Neutrophil (primary cell): ENCODE measurements around the gene HELZ.

Experiments used
- H3K27ac ChIP-seq: fragments of 200-600 bp; sonication (generic); 2 replicates; pipeline ENCODE4 v1.5.1; 2016; ENCODE audit warnings: mild to moderate bottlenecking, moderate library complexity
- H3K27me3 ChIP-seq: fragments of 200-600 bp; sonication (generic); 2 replicates; pipeline ENCODE4 v1.6.0; 2016; ENCODE audit warnings: mild to moderate bottlenecking
- H3K36me3 ChIP-seq: fragments of 200-600 bp; sonication (generic); 2 replicates; pipeline ENCODE4 v1.5.1; 2017
- H3K4me1 ChIP-seq, 2 experiments: fragments of 200-600 bp in 1 of 2; sonication (generic) in 1 of 2; 1 replicate in 1 of 2; 2 replicates in 1 of 2; pipeline versions ENCODE4 v1.5.1 to v1.6.1; 2013 to 2016; ENCODE audit warnings: low read depth in 1 of 2, low read length in 1 of 2, mild to moderate bottlenecking in 1 of 2, moderate library complexity in 1 of 2; ENCODE audit not compliant: control insufficient read depth in 1 of 2, insufficient read depth in 1 of 2
- H3K4me3 ChIP-seq, 2 experiments: fragments of 200-600 bp in 1 of 2; sonication (generic) in 1 of 2; 1 replicate in 1 of 2; 2 replicates in 1 of 2; pipeline ENCODE4 v1.5.1; 2013 to 2016; ENCODE audit warnings: low read depth in 1 of 2, low read length in 1 of 2, mild to moderate bottlenecking in 1 of 2, moderate library complexity in 1 of 2
- H3K9me3 ChIP-seq: fragments of 200-600 bp; sonication (generic); 2 replicates; pipeline ENCODE4 v1.5.1; 2016
- TF ChIP-seq, protein P1 (sequence below): fragments of 200-600 bp; sonication (generic); IDR thresholded peaks from 2 replicates; pipeline ENCODE4 v1.5.1; 2016; ENCODE audit warnings: antibody characterized with exemption

Gene HELZ

DNA sequence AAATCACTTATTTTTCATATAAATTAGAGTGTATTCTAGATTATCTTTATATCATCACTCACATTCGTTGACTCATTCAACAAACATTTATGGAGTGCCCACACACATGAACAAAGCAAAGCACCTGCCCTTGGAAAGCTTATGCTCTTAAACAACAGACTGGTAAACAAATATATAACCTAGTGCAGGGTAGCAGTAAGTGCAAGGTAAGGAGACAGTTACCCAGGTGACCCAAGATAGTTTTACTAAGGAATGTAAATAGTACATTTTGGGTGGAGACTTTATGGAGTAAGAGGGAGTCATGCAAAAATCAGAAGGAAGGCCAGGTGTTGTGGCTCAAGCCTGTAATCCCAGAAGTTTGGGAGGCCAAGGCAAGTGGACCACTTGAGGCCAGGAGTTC, 40.4 kb upstream of the HELZ start:
- TF ChIP-seq, protein P1, sequence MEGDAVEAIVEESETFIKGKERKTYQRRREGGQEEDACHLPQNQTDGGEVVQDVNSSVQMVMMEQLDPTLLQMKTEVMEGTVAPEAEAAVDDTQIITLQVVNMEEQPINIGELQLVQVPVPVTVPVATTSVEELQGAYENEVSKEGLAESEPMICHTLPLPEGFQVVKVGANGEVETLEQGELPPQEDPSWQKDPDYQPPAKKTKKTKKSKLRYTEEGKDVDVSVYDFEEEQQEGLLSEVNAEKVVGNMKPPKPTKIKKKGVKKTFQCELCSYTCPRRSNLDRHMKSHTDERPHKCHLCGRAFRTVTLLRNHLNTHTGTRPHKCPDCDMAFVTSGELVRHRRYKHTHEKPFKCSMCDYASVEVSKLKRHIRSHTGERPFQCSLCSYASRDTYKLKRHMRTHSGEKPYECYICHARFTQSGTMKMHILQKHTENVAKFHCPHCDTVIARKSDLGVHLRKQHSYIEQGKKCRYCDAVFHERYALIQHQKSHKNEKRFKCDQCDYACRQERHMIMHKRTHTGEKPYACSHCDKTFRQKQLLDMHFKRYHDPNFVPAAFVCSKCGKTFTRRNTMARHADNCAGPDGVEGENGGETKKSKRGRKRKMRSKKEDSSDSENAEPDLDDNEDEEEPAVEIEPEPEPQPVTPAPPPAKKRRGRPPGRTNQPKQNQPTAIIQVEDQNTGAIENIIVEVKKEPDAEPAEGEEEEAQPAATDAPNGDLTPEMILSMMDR = no peak
- H3K27ac ChIP-seq = no peak overlapping the region
- no peaks in the 10 kb centered on the region for H3K4me1 ChIP-seq
- peaks cover 9% of the 10 kb centered on the region for H3K27me3 ChIP-seq
- H3K4me3 ChIP-seq = no peak overlapping the region
- H3K9me3 ChIP-seq = no peaks in the 10 kb centered on the region
- H3K36me3 ChIP-seq = no peaks in the 10 kb centered on the region

DNA sequence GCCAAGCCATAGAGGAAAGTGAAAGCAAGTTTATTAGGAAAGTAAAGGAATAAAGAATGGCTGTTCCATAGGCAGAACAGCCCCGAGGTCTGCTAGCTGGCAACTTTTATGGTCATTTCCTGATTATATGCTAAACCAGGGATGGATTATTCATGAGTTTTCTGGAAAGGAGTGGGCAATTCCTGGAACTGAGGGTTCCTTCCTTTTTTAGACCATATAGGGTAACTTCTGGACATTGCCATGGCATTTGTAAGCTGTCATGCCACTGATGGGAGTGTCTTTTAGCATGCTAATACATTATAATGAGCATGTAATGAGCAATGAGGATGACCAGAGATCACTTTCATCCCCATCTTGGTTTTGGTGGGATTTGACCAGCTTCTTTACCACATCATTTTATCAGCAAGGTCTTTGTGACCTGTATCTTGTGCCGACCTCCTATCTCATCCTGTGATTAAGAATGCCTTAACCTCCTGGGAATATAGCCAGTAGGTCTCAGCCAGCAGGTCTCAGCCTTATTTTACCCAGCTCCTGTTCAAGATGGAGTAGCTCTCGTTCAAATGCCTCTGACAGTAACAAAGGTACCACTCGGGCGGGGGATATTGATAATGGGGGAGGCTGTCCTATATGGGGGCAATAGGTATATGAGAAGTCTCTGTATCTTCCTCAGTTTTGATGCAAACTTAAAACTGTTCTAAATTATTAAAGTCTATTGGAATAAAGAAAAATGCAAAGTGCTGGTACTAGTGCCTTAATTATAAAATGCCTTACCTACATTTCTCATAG, 38.9 kb upstream of the HELZ start:
- Histone ChIP-seq H3K4me1 (no peaks in the 10 kb centered on the region), H3K27me3 (no peaks in the 10 kb centered on the region), H3K27ac (no peak overlapping the region), H3K4me3 (no peak overlapping the region), H3K36me3 (no peaks in the 10 kb centered on the region), H3K9me3 (no peaks in the 10 kb centered on the region)
- TF ChIP-seq, protein P1 = no peak

DNA sequence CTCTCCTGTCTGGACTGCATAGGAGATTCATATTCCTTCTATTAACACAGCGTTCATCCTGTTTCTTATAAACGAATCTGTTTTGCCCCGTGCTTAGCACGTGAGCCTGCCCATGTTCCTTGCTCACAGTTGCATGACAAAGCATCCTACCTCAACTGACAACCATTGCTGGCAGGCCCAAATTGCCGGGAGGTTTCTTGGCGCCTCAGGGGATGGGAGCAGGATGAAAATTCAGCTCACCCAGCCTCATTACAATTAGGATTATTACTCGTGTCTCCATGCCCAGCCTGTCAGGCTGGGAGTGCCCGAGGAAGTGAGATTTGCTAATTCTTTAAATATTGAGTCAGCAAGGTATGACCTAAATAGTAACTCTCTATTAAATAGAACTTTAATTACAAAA, 36.7 kb upstream of the HELZ start:
- no peaks in the 10 kb centered on the region for H3K27me3 ChIP-seq
- H3K9me3 ChIP-seq = no peaks in the 10 kb centered on the region
- TF ChIP-seq, protein P1 = no peak
- H3K27ac ChIP-seq = no peak overlapping the region
- H3K36me3 ChIP-seq = no peaks in the 10 kb centered on the region
- H3K4me1 ChIP-seq = no peaks in the 10 kb centered on the region
- no peak overlapping the region for H3K4me3 ChIP-seq

DNA sequence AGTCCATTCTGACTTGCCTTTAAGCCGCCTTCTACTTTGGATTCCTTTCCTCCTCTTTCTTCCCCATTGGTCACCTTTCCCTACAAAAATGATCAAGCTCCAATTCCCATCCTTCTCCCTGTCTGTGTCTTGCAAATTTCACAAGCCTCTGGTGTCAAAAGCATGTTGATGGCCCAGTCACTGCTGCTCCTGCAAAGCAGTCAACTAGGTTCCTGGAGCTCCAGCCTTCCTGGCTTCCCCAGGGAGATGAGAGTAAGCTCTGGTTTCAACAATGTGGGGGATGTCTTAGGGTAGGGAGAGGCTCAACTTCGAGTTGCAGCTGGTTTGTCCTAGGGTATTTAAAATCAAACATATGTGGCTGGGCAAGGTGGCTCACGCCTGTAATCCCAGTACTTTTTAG, 36.1 kb upstream of the HELZ start:
- Histone ChIP-seq H3K9me3 (no peaks in the 10 kb centered on the region), H3K27me3 (no peaks in the 10 kb centered on the region), H3K36me3 (no peaks in the 10 kb centered on the region), H3K27ac (no peak overlapping the region), H3K4me3 (no peak overlapping the region), H3K4me1 (no peaks in the 10 kb centered on the region)
- TF ChIP-seq, protein P1 = no peak

DNA sequence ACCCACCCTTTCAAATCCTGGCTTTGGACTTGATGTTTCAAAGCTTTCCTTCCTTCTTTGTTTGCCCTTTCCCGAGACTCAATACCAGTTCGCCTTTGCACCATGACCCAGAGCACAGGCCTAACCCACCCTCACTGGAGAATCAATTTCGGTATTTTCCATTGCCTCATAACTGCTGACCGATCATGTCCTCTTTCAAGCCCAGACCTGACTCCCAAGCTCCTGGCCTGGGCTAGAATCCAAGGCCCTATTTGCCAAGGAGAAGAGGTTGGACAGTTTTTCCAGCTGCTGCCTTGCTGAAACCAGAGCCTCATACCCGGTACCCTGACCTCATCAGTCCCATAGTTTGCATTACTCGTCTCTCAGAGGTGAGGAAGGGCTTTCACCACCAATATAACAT, 35.3 kb upstream of the HELZ start:
- Histone ChIP-seq H3K27ac (no peak overlapping the region), H3K9me3 (no peaks in the 10 kb centered on the region), H3K4me3 (no peak overlapping the region), H3K27me3 (no peaks in the 10 kb centered on the region), H3K4me1 (no peaks in the 10 kb centered on the region), H3K36me3 (no peaks in the 10 kb centered on the region)
- TF ChIP-seq, protein P1 = no peak
